ENCODE results near the gene CHST11. TPM values are rescaled to one million over a fixed set of nuclear protein-coding genes. Genes with fewer than 3 reads are reported as not detected.

CHST11 gene
- total and polyA plus RNA-seq, 10 of the 15 experiments (the other 5 are each of a cell fraction or from before 2014, with no cell fraction given), result 1.9 to 38.1 (median 17.2) TPM

DNA sequence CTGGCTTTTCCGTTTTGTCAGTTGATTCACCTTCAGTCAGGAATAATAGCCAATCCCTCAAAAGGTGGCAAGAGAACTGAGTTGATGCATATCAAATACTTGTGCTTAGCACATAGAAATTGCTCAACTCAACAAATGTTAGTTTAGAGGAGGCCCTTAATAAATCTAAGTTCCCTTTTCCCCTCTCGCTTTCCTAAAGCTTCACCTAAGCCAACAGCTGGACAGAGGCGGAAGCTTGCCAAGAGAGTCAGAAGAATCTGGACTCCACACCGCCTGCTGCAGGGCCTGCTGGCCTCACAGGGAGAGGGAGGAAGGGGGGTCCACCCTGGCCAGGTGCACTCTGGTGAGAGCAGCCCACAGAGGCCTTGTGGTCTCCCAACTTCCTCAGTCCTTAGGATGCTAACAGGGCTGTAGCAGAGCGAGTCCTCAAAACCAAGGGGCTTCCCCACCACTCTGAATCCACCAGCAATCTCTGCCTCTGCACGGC is 213.1 kb downstream of the CHST11 start (continued):
- TF ChIP-seq RELA (IDR thresholded peaks at IDR 0.05; ENCODE audit: borderline replicate concordance, partially characterized antibody) (no peak), POU2F2 (IDR thresholded peaks at IDR 0.05; ENCODE audit: borderline replicate concordance, low read depth, low read length) (0 out of 3 replicates have a peak, but pooled peaks have one; percentile 24), EED (IDR thresholded peaks at IDR 0.05; ENCODE audit: low read depth) (peak; percentile 90), PAX5 (IDR thresholded peaks at IDR 0.05; ENCODE audit: borderline replicate concordance, low read depth, low read length) (peak; percentile 82), TCF3 (IDR thresholded peaks at IDR 0.05; ENCODE audit: borderline replicate concordance, insufficient read depth, low read depth, low read length) (peak; percentile 94), CREM (IDR thresholded peaks at IDR 0.05; ENCODE audit: low read depth) (peak; percentile 55), ZNF217 (IDR thresholded peaks at IDR 0.05) (no peak), BHLHE40 (IDR thresholded peaks at IDR 0.05; ENCODE audit: borderline replicate concordance in 1 of 2, low read depth in 2 of 2, low read length in 1 of 2) (peak; percentile 27 to 42; a peak in 2 of 4 replicates), SPI1 (IDR thresholded peaks at IDR 0.05; ENCODE audit: borderline replicate concordance, insufficient read depth, low read depth, low read length) (peak; percentile 79), ZNF274 (IDR thresholded peaks at IDR 0.05; ENCODE audit: insufficient read depth, insufficient read length) (no peak), SMC3 (IDR thresholded peaks at IDR 0.05; ENCODE audit: borderline replicate concordance, low read length) (0 out of 2 replicates have a peak, but pooled peaks have one; percentile 9), IKZF1 (conservative IDR thresholded peaks at IDR 0.05) (peak; percentile 88), DPF2 (IDR thresholded peaks at IDR 0.05) (peak; percentile 61; the same call in 1 of the 2 replicates), CHD2 (IDR thresholded peaks at IDR 0.05; ENCODE audit: borderline replicate concordance, low read depth, low read length) (peak; percentile 18; the same call in 1 of the 2 replicates), EP300 (IDR thresholded peaks at IDR 0.05; ENCODE audit: borderline replicate concordance in 1 of 2, control insufficient read depth in 1 of 2, low read depth in 2 of 2, low read length in 2 of 2) (peak; percentile 13 to 52; a peak in 1 of 4 replicates), ETV6 (conservative IDR thresholded peaks at IDR 0.05 in 1 of 2, IDR thresholded peaks at IDR 0.05 in 1 of 2; ENCODE audit: borderline replicate concordance in 1 of 2, low read depth in 1 of 2) (peak in 1 of 2 experiments; percentile 64; a peak in 1 of 4 replicates), FOXM1 (IDR thresholded peaks at IDR 0.05; ENCODE audit: low read depth, low read length) (peak; percentile 55; the same call in 1 of the 2 replicates), RUNX3 (IDR thresholded peaks at IDR 0.05; ENCODE audit: low read length) (peak; percentile 90)
- TF ChIP-seq, protein P1, sequence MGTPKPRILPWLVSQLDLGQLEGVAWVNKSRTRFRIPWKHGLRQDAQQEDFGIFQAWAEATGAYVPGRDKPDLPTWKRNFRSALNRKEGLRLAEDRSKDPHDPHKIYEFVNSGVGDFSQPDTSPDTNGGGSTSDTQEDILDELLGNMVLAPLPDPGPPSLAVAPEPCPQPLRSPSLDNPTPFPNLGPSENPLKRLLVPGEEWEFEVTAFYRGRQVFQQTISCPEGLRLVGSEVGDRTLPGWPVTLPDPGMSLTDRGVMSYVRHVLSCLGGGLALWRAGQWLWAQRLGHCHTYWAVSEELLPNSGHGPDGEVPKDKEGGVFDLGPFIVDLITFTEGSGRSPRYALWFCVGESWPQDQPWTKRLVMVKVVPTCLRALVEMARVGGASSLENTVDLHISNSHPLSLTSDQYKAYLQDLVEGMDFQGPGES (IDR thresholded peaks at IDR 0.05), result no peak
